Mucosa of gallbladder (tissue), 1 donor: ENCODE data around the gene OSTM1. TPM values are rescaled to one million over a fixed set of nuclear protein-coding genes. Genes with fewer than 3 reads are reported as not detected.
"Not testable (repeated sequence)": the region's sequence is repeated elsewhere in the genome, so short reads cannot be mapped to it uniquely, and the experiment has no call there.

ENCODE experiments used
- DNase-seq: peaks from one replicate; pipeline ENCODE4 v3.0.0-alpha.2; 2020; ENCODE audit warnings: low spot score
- total RNA-seq: library from RNA; stranded (reverse); gene quantifications from one replicate; pipeline ENCODE4 v1.2.1, GENCODE V29; 2021
- donor health status: DM: no; HTN: no; CAD: no.

OSTM1 gene
- total RNA-seq, 1 donor from 2014 or later = 33.4 TPM

- DNase-seq = no peak
Measured at GRCh38 chr6:108020472-108021116, 53.9 kb downstream of the OSTM1 start.

GRCh38 chr6:108016283-108016682 is 58.3 kb downstream of the OSTM1 start:
- not testable (repeated sequence) for DNase-seq

- no peak for DNase-seq
Measured at GRCh38 chr6:108013787-108014439, 60.6 kb downstream of the OSTM1 start.

- DNase-seq = no peak
Measured at GRCh38 chr6:108009894-108010293, 64.6 kb downstream of the OSTM1 start.

- not testable (repeated sequence) for DNase-seq
Measured at GRCh38 chr6:108009258-108009657, 65.3 kb downstream of the OSTM1 start.

GRCh38 chr6:108008363-108008762 is 66.2 kb downstream of the OSTM1 start:
- no peak for DNase-seq

- no peak for DNase-seq
Measured at GRCh38 chr6:108005961-108006360, 68.6 kb downstream of the OSTM1 start.

GRCh38 chr6:108004861-108005260 is 69.7 kb downstream of the OSTM1 start:
- no peak for DNase-seq

GRCh38 chr6:108002365-108003221 is 71.9 kb downstream of the OSTM1 start:
- peak; percentile 67 for DNase-seq

- DNase-seq = no peak
Measured at GRCh38 chr6:108001696-108002231, 72.8 kb downstream of the OSTM1 start.

- not testable (repeated sequence) for DNase-seq
Measured at GRCh38 chr6:108000259-108000658, 74.3 kb downstream of the OSTM1 start.

- DNase-seq = no peak
Measured at GRCh38 chr6:107999341-107999740, 75.2 kb downstream of the OSTM1 start.

GRCh38 chr6:107991772-107992550 is 82.6 kb downstream of the OSTM1 start:
- DNase-seq = no peak

Other genes starting within 250 kb of the OSTM1 start
- gene SEC63, start 116.5 kb downstream of the OSTM1 start, total RNA-seq = 85.5 TPM
- not detected for gene NR2E1, start 91.3 kb upstream of the OSTM1 start, total RNA-seq
- gene SNX3, start 186.3 kb upstream of the OSTM1 start, total RNA-seq = 142 TPM
- 8.0 TPM for gene AFG1L, start 220.3 kb upstream of the OSTM1 start, total RNA-seq